Measurements from ENCODE around the gene PRSS38.

DNA sequence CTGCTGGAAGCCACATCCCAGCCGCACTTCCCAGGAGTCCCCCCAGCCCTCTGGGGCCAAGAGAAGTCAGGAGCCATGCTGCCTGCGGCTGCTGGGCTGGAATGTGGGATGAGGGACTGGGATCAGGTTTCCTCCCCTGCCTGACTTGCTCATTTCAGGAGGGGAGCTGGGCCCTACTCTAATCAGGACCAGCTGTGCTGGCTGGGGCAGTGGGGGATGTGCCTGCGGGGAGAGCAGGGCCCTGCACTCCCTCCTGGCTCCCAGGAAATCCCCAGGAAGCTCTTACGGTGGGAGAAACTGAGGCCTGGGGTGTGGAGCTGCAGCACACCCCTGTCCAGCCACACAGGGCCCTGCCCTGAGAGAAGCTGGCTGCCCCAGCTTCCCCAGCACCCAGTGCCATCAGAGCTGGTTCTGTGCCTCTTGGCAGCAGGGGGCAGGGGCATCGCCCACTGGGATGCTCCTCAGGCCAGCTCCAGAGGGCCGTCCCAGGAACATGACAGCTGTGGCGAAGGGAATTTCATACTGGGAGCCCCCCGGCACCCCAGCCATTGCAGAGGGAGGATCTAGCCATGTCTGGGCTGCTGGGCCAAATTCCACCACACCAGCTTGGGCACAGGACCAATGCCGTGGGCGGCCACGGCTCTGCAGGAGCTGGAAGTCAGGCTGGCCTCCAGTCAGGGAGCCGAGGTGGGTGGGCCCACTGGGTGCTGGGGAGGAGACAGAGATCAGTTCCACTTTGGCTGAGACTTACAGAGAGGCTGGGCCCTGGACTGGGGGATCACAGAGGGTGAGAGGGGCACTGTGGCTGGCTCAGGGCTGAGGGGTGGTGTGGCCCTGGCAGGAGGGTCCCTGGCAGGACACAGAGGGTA is 21.3 kb upstream of the PRSS38 start:
- TF ChIP-seq CTCF (conservative IDR thresholded peaks at IDR 0.05; ENCODE audit: low read depth in 2 of 2) (no peak), POLR2AphosphoS5 (IDR thresholded peaks at IDR 0.05; ENCODE audit: low read depth) (no peak), CREB1 (CRISPR knock-in tag; IDR thresholded peaks at IDR 0.05; ENCODE audit: low read depth) (no peak), EZH2phosphoT487 (IDR thresholded peaks at IDR 0.05; ENCODE audit: unreplicated experiment) (no peak), NANOG (IDR thresholded peaks at IDR 0.05; ENCODE audit: borderline replicate concordance) (no peak), JUNB (IDR thresholded peaks at IDR 0.05; ENCODE audit: unreplicated experiment) (no peak), STAT1 (IDR thresholded peaks at IDR 0.05; ENCODE audit: unreplicated experiment) (no peak)
- TF ChIP-seq, protein P1, sequence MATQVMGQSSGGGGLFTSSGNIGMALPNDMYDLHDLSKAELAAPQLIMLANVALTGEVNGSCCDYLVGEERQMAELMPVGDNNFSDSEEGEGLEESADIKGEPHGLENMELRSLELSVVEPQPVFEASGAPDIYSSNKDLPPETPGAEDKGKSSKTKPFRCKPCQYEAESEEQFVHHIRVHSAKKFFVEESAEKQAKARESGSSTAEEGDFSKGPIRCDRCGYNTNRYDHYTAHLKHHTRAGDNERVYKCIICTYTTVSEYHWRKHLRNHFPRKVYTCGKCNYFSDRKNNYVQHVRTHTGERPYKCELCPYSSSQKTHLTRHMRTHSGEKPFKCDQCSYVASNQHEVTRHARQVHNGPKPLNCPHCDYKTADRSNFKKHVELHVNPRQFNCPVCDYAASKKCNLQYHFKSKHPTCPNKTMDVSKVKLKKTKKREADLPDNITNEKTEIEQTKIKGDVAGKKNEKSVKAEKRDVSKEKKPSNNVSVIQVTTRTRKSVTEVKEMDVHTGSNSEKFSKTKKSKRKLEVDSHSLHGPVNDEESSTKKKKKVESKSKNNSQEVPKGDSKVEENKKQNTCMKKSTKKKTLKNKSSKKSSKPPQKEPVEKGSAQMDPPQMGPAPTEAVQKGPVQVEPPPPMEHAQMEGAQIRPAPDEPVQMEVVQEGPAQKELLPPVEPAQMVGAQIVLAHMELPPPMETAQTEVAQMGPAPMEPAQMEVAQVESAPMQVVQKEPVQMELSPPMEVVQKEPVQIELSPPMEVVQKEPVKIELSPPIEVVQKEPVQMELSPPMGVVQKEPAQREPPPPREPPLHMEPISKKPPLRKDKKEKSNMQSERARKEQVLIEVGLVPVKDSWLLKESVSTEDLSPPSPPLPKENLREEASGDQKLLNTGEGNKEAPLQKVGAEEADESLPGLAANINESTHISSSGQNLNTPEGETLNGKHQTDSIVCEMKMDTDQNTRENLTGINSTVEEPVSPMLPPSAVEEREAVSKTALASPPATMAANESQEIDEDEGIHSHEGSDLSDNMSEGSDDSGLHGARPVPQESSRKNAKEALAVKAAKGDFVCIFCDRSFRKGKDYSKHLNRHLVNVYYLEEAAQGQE (IDR thresholded peaks at IDR 0.05; ENCODE audit: unreplicated experiment), result no peak
